SW 1271 (cell line): ENCODE data around the gene HM13.
"Not testable (repeated sequence)": the region's sequence is repeated elsewhere in the genome, so short reads cannot be mapped to it uniquely, and the experiment has no call there.

Experiments used
- DNase-seq, 2 experiments: peaks; one replicate each; lab custom pipeline; 2025; lab: John Stamatoyannopoulos, UW

Gene HM13

DNA sequence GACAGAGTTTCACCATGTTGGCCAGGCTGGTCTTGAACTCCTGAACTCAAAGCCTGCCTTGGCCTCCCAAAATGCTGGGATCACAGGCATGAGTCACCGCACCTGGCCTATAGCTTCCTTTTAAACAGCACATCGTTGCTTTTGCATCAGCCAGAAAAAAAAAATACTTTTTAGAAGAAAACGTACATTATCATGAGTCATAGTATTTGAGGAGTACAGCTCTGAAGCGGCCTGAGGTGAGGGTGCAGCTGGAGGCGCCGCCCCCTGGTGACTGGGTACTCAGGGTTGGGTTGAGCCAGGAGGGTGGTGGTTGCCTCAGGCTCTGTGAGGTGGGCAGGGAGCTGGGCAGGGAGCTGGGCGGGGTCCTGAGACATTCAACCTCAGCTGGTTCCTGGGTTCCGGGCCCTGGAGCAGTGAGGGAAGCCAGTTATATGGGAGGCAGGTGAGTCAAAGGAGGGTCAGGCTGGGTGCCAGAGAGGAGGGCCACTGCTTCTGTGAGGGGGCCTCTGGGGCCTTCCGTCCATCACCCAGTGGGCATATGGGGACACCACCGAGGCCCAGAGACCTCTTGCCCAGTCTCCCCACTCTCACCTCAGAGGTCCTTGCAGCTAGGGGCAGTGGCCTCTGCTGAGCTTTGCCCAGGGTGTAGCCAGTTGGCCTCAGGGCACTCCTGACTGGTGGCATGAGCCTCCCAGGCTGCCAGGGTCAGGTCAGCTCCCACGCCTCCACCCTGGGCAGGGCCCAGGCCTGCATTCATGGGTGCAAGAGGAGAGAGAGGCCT is 79.2 kb downstream of the HM13 start:
- DNase-seq, result peak; percentile 86 to 97

DNA sequence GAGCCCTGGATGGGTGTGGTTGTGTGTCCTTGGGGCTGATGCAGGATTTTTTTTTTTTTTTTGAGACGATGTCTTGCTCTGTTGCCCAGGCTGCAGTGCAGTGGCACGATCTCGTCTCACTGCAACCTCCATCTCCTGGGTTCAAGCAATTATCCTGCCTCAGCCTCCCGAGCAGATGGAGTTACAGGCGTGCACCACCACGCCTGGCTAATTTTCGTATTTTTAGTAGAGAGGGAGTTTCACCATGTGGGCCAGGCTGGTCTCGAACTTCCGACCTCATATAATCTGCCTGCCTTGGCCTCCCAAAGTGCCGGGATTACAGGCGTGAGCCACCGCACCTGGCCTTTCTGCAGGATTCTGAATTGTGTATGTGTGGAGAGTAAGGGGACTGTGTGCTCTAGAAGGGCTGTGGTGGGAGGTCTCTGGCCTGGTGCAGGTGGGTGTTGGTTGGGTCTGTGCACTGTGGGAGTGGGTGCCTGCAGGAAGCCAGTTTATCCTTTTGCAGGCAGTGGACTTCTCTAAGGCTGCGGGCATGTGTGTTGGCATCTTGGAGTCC is 79.8 kb downstream of the HM13 start:
- no peak for DNase-seq

- DNase-seq, result no peak
These were observed 80.5 kb downstream of the HM13 start for GRCh38 chr20:31594558-31595379.

DNA sequence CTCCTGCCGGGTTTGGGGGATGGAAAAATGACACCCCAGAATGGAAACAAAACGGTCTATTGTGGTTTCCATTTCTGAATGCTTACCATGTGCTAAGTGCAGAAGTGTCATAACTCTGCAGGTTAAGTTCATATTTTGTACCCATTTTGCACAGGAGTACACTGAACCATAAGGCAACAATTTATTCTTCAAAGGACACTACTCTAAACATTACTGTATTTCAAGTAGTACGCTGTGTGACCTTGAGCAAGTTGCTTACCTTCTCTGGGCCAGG is 81.1 kb downstream of the HM13 start:
- DNase-seq, result no peak

DNA sequence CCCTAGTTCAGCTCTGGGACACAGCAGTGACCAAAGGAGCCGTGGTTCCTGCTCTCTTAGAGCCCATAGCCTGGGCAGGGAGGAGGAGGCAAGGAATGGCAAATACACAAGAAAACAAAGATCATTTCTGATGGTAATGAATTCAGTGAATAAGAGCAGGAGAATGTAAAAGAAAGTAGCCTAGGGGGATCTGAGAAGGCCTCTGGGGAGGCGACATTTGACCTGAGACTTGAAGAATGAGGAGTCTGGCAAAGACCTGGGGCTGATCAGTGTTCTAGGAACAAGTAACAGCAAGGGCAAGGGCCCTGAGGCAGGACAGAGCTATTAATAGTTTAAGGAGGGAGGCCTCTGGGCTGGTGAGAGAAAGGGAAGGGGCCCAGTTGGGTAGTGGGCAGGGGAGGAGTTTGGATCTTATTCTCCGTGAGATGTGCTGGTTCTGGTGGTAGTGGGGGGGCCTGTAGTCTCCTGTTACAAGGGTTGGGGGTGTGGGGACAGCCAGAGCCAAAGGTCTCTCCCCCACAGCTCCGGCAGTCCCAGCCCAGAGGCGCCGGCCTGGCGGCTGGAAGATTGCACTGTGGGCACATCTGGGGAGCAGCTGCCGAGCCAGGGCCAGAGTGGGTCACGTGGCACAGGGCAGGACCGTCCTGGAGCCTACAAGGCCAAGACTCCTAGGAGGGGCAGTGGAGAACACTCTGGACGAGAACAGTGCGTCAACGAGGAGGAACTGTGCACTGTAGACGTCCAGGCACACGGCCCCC is 81.6 kb downstream of the HM13 start:
- peak; percentile 71 to 86 for DNase-seq

DNA sequence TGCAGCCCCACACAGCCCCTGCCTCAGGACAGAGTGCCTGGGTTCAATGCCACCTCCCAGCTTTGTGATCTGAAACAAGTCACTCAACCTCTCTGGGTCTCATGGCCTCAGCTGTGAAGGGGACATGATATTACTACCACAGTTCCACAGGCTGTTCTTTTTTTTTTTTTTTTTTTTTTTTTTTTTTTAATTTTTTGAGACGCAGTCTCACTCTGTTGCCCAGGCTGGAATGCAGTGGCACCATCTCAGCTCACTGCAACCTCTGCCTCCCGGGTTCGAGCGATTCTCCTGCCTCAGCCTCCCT is 82.1 kb downstream of the HM13 start:
- not testable (repeated sequence) for DNase-seq

DNA sequence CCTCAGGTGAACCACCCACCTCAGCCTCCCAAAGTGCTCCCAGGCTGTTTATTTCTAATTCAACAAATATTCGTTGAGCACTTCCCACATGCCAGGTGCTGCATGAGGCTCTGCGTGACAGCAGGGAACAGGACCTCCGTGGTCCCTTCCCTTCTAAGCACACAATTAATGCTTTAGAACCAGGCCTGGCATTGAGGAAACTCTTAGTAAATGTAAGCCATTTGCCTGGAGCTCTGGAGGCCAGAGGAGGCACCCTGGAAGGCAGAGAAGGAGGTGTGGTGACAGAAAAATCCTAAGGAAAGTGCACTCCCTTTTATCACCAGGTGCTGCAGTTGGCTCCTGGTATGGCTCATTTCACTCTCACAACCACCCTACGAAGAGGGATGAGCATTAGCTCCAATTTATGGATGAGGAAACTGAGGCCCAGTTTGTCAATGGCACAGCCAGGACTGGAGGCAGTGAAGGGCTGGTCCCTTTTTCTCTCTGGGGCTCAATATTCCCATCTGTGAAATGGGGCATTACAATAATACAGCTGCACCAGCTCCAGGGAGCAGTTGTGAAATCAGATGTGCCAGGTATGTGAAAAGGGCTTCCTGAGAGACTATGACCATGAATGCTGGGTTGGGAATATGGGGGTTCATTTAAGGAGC is 82.7 kb downstream of the HM13 start:
- DNase-seq, result no peak

DNA sequence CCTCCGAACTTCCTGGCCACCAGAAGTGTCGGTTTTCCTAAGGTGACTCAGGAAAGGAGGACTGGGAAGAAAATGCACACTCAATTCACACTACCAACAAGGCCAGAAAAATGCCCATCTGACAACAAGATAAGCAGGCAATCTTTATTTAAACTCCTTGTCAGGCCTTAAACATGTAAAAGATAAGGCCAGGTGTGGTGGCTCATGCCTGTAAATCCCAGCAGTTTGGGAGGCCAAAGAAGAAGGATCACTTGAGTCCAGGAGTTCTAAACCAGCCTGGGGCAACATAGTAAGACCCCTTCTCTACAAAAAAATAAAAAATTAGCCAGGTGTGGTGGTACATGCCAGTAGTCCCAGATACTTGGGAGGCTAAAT is 83.2 kb downstream of the HM13 start:
- no peak for DNase-seq

- DNase-seq, result no peak
These were observed 88.2 kb downstream of the HM13 start for GRCh38 chr20:31602431-31602778.

- DNase-seq, result peak; percentile 66 to 89
These were observed 88.7 kb downstream of the HM13 start for GRCh38 chr20:31602779-31603441.

DNA sequence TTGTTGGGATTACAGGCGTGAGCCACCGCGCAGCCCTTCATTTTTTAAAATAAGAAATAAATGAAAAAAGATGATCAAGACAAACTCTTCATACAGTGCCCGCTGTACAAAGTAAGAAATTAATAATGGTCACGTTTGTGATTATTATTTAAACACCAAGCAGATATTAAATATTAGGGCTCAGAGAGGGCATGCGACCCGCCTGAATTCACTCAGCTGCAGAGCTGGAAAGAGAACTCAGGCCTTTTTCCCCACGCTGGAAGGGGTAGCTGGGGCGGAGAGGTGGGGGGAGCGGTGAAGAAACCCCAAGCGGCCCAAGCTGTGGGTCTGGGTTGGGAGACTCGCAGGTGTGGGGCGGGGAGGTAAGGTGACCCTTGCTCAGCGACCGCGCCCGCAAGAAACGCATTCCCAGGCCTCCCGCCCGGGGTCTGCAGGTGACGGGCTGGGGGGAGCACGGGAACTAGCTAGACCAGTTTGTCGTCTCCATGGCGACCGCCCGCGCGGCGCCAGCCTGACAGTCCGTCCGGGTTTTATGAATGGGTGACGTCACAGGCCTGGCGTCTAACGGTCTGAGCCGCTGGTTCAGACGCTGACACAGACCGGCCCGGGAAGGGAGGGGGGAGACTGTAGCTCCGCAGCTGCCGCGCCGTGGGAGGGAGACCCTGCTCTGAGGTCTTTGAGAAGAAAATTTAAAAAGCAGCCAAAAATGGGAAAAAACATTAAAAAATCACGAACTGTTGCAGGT is 89.8 kb downstream of the HM13 start:
- DNase-seq, result peak; percentile 98

- no peak for DNase-seq
These were observed 90.4 kb downstream of the HM13 start for GRCh38 chr20:31604567-31605030.

DNA sequence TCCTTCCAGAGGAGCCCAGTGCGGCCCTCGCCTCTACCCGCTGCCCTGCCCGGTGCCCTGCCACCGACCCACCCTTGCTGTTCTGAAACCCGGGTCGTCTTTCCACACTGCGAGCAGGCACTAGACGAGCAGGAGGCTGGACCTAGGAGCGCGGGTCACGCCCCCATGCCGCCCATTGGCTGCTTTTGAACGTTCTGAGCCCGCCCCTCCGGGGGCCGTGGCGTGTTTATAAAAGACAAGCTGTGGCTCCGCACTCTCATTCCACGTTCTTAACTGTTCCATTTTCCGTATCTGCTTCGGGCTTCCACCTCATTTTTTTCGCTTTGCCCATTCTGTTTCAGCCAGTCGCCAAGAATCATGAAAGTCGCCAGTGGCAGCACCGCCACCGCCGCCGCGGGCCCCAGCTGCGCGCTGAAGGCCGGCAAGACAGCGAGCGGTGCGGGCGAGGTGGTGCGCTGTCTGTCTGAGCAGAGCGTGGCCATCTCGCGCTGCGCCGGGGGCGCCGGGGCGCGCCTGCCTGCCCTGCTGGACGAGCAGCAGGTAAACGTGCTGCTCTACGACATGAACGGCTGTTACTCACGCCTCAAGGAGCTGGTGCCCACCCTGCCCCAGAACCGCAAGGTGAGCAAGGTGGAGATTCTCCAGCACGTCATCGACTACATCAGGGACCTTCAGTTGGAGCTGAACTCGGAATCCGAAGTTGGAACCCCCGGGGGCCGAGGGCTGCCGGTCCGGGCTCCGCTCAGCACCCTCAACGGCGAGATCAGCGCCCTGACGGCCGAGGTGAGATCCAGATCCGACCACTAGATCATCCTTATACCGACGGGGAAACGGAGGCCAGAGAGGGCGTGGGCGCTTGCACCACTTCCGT is 91.0 kb downstream of the HM13 start, which contains the start of gene ID1:
ID1 (plus strand) TSS at position 259 of the 871 bp plus-strand sequence; CDS start at position 358, 99 bp downstream.
- peak; percentile 98 to 99 for DNase-seq

GRCh38 chr20:31605902-31606803 is 91.9 kb downstream of the HM13 start:
- peak in 1 of 2 experiments; percentile 53 for DNase-seq

DNA sequence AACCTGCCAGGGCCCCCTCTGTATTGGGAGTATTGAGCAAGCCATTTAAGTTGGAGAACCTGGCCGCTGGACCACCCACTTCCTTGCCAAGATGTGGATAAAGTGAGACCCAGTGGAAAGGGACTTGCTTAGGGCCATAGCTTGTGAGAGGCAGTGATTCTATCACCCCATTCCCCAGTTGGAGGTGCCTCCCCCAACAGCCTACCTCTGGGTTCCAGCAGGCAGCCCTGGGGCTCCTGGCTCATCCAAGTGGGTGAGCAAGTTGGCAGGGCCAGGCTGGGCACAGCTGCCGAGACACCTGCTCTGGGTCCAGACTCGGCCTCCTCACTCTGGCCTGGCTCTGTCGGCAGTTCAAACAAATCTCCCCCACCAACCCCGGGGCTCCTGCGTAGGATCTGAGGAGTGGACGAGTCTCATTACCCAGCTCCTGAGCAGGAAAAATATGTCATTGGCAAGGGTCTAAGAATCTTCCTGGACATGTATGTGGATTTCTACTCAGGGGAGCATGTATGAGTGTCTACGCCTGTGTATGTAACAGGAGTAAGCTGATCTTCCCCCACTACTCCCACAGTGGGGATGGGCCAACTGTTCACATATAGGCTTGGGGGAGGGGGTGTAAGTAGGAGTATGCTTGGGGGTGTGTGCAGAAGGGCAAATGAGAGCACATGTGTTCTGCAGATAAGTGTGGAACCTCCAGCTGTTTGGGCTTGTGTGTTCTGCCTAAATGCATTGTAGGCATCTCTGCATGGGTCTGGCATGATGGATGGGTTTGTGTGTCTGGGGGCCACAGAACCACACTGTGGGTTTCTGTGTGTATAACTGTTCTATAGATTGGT is 92.8 kb downstream of the HM13 start:
- DNase-seq, result peak in 1 of 2 experiments; percentile 75

- DNase-seq, result no peak
These were observed 93.5 kb downstream of the HM13 start for GRCh38 chr20:31607640-31608250.

- no peak for DNase-seq
These were observed 94.2 kb downstream of the HM13 start for GRCh38 chr20:31608251-31608945.
